GM12878 (cell line): ENCODE measurements around the gene SERPINB13. TPM values are rescaled to one million over a fixed set of nuclear protein-coding genes. Genes with fewer than 3 reads are reported as not detected.

Experiments
- ATAC-seq: fragments of 200-7000 bp; cut with Tn5 transposase; 3 replicates; pipeline ENCODE4 v1.9.1; 2020; ENCODE audit warnings: mild to moderate bottlenecking, moderate library complexity
- BruUV-seq: library from RNA; stranded (reverse); fragments of 400-500 nt; replicated peaks from 2 replicates; lab custom pipeline; 2021; lab: Mats Ljungman, UMichigan
- CTCF ChIA-PET: fragments of 300-600 bp; sonication (Branson Sonifier 250); formaldehyde crosslinking; extraction: SDS; loops from one replicate; lab custom pipeline; 2021; ENCODE audit warnings: inconsistent platforms; lab: Yijun Ruan, JAX
- POLR2A ChIA-PET: fragments of 350-600 bp; formaldehyde crosslinking; extraction: SDS; loops from one replicate; lab custom pipeline; 2021; ENCODE audit warnings: inconsistent platforms; lab: Charles Lee
- RAD21 ChIA-PET: fragments of 300-600 bp; sonication (Branson Sonifier 250); formaldehyde crosslinking; loops from one replicate; lab custom pipeline; 2023; ENCODE audit warnings: antibody characterized with exemption; ENCODE audit not compliant: unreplicated experiment; lab: Charles Lee
- SMC1A ChIA-PET: fragments of 300-600 bp; sonication (Branson Sonifier 250); formaldehyde crosslinking; loops from one replicate; lab custom pipeline; 2023; ENCODE audit not compliant: unreplicated experiment, uncharacterized antibody; lab: Charles Lee
- DNase-seq: peaks from one replicate; pipeline ENCODE4 v3.0.0-alpha.2; 2011; ENCODE audit warnings: low read depth, low spot score
- FAIRE-seq: peaks from 3 replicates; lab custom pipeline; 2011; peaks lifted over from hg19 to GRCh38; lab: Jason Lieb, UNC
- H2AFZ ChIP-seq: 2 replicates; pipeline ENCODE4 v1.6.0; 2011; ENCODE audit warnings: low read depth, low read length, control low read depth; ENCODE audit not compliant: control insufficient read depth
- H3K27ac ChIP-seq: 2 replicates; pipeline ENCODE4 v1.5.1; 2011; ENCODE audit warnings: control low read depth; ENCODE audit not compliant: control insufficient read depth, insufficient read depth
- H3K27me3 ChIP-seq, 2 experiments: replicated peaks in 1 of 2; 2 replicates each; pipeline versions ENCODE4 v1.6.0 to v1.6.1; 2011; ENCODE audit warnings: low read length in 1 of 2; ENCODE audit not compliant: control insufficient read depth in 2 of 2, insufficient read depth in 2 of 2
- H3K36me3 ChIP-seq, 2 experiments: 2 replicates each; pipeline ENCODE4 v1.5.1; 2011; ENCODE audit warnings: low read length in 1 of 2; ENCODE audit not compliant: control insufficient read depth in 2 of 2, insufficient read depth in 2 of 2
- H3K4me1 ChIP-seq: 2 replicates; pipeline ENCODE4 v1.6.1; 2011; ENCODE audit warnings: mild to moderate bottlenecking, low read length, moderate library complexity, mixed read lengths; ENCODE audit not compliant: control insufficient read depth, insufficient read depth
- H3K4me2 ChIP-seq: 2 replicates; pipeline ENCODE4 v1.6.0; 2011; ENCODE audit warnings: control low read depth; ENCODE audit not compliant: control insufficient read depth, insufficient read depth
- H3K4me3 ChIP-seq: fragments of 200-600 bp; sonication (generic); 2 replicates; pipeline ENCODE4 v1.5.1; 2016
- H3K79me2 ChIP-seq: 2 replicates; pipeline ENCODE4 v1.6.0; 2011; ENCODE audit warnings: low read length; ENCODE audit not compliant: control insufficient read depth, insufficient read depth
- H3K9ac ChIP-seq: 2 replicates; pipeline ENCODE4 v1.8.0; 2011; ENCODE audit warnings: low read length, control low read depth, mixed read lengths; ENCODE audit not compliant: control insufficient read depth, insufficient read depth
- H3K9me3 ChIP-seq: replicated peaks from 3 replicates; pipeline ENCODE4 v1.5.1; 2011; ENCODE audit warnings: mild to moderate bottlenecking, low read length; ENCODE audit not compliant: control insufficient read depth, insufficient read depth
- H4K20me1 ChIP-seq: 2 replicates; pipeline ENCODE4 v1.6.0; 2011; ENCODE audit not compliant: control insufficient read depth, insufficient read depth
- CREM ChIP-seq: IDR thresholded peaks from 2 replicates; pipeline ENCODE4 v1.6.1; 2014; ENCODE audit warnings: antibody characterized with exemption, low read depth
- HDGF ChIP-seq: fragments of 450-650 bp; IDR thresholded peaks from 2 replicates; pipeline ENCODE4 v1.6.1; 2016; ENCODE audit warnings: antibody characterized with exemption
- NR2C2 ChIP-seq: IDR thresholded peaks from 2 replicates; pipeline ENCODE4 v1.6.1; 2011; ENCODE audit warnings: borderline replicate concordance, low read depth; ENCODE audit not compliant: control insufficient read depth, insufficient read length
- PML ChIP-seq: IDR thresholded peaks from 2 replicates; pipeline ENCODE4 v1.6.1; 2012; ENCODE audit warnings: low read length, inconsistent platforms
- POU2F2 ChIP-seq: IDR thresholded peaks from 3 replicates; pipeline ENCODE4 v1.6.1; 2011; ENCODE audit warnings: low read depth, mild to moderate bottlenecking, low read length, borderline replicate concordance
- SP1 ChIP-seq: IDR thresholded peaks from one replicate; pipeline ENCODE4 v1.6.1; 2011; ENCODE audit warnings: low read depth, low read length
- SREBF1 ChIP-seq: IDR thresholded peaks from 2 replicates; pipeline ENCODE4 v1.6.1; 2012; ENCODE audit warnings: mild to moderate bottlenecking, low read length
- SUZ12 ChIP-seq: fragments of 200-600 bp; sonication (generic); IDR thresholded peaks from one replicate; pipeline ENCODE4 v1.6.1; 2018; ENCODE audit warnings: antibody characterized with exemption, mild to moderate bottlenecking; ENCODE audit not compliant: unreplicated experiment
- TCF3 ChIP-seq: IDR thresholded peaks from 2 replicates; pipeline ENCODE4 v1.6.1; 2012; ENCODE audit warnings: low read depth, mild to moderate bottlenecking, low read length, borderline replicate concordance; ENCODE audit not compliant: insufficient read depth
- WRNIP1 ChIP-seq: IDR thresholded peaks from 2 replicates; pipeline ENCODE4 v1.6.1; 2011; ENCODE audit warnings: low read depth, low read length, improper control_type of control experiment, borderline replicate concordance
- ZNF274 ChIP-seq: IDR thresholded peaks from one replicate; pipeline ENCODE4 v1.8.0; 2011; ENCODE audit not compliant: insufficient read length, insufficient read depth
- ZNF384 ChIP-seq: IDR thresholded peaks from 2 replicates; pipeline ENCODE4 v1.6.1; 2012; ENCODE audit warnings: low read depth, mild to moderate bottlenecking, low read length, improper control_type of control experiment, borderline replicate concordance
- ZSCAN29 ChIP-seq: fragments of 450-650 bp; IDR thresholded peaks from 2 replicates; pipeline ENCODE4 v1.6.1; 2017; ENCODE audit warnings: mild to moderate bottlenecking, moderate library complexity
- WGBS: methylation state at CpG from one replicate; pipeline ENCODE4 v1.1.6; 2016; ENCODE audit warnings: low lambda C conversion rate; ENCODE audit not compliant: insufficient replicate concordance, insufficient coverage; ENCODE audit errors: missing lambda C conversion rate; 5-methylcytosine and 5-hydroxymethylcytosine counted together
- in situ Hi-C: fragments of 300-500 bp; cut with MboI; formaldehyde crosslinking; loops from 9 replicates; pipeline ENCODE4 v1.14.3; 2018; ENCODE audit warnings: mixed read lengths
- intact Hi-C: fragments of 100-400 bp; cut with micrococcal nuclease; formaldehyde crosslinking; loops from one replicate; pipeline ENCODE4 v1.14.2; 2022; ENCODE audit not compliant: unreplicated experiment
- polyA plus RNA-seq, 11 experiments: library from polyadenylated mRNA; depleted of rRNA in 4 of 11; unstranded in 6 of 11; stranded (reverse) in 5 of 11; fragments of >200 nt; fragmentation: Nextera tagmentation in 4 of 11; fragmentation: Illumina TruSeq in 1 of 11; extraction: Ambion mirVana in 4 of 11; extraction: Trizol in 1 of 11; gene quantifications; 1 replicate in 1 of 11; 2 replicates in 10 of 11; pipeline versions ENCODE4 v1.2.1 to v1.2.3, GENCODE V29; 2011 to 2016; ENCODE audit warnings: inconsistent platforms in 2 of 11, missing spikeins in 2 of 11, low read depth in 1 of 11
- total RNA-seq, 4 experiments: library from RNA; depleted of rRNA in 3 of 4; stranded (reverse); fragments of >200 nt in 3 of 4; fragmentation: Illumina TruSeq in 1 of 4; extraction: Trizol in 1 of 4; gene quantifications; 2 replicates each; pipeline versions ENCODE4 v1.2.1 to v1.2.3, GENCODE V29; 2013 to 2021
- TF ChIP-seq, protein P1 (sequence below): fragments of 450-650 bp; IDR thresholded peaks from 2 replicates; pipeline ENCODE4 v1.6.1; 2014; ENCODE audit warnings: mild to moderate bottlenecking
- TF ChIP-seq, protein P2 (sequence below): fragments of 450-650 bp; conservative IDR thresholded peaks from 2 replicates; pipeline ENCODE4 v1.6.1; 2017; ENCODE audit warnings: mild to moderate bottlenecking, moderate library complexity

SERPINB13 gene
- total and polyA plus RNA-seq, 10 of the 15 experiments (the other 5 are each of a cell fraction or from before 2014, with no cell fraction given): not detected

DNA sequence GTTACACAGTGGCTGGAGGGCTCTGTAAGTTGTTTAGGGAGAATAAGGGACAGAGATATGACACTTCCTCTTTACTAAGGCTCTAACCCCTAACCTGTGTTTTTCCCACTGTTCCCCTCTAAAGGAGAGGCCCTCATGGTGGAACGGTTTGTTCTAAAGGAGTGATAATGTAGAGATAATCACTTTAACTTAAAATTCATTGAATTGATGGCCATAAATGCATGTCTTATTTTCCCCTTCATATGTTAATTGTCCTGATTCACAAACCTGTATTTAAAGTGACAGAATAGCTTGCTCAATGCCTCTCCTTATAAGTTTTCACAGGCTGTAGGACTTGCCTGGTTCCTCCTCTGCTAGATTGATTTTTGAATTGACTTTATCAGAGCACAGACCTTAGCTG, 45.1 kb upstream of the SERPINB13 start, which contains the start of gene SERPINB12:
TSS of gene SERPINB12 (plus strand) at position 301 of the 400 bp plus-strand sequence. CDS start 13,791 bp downstream, outside the sequence.
- no TSS peak for BruUV-seq
- Histone ChIP-seq H3K4me2 (no peak within 1 kb of the TSS), H3K27ac (no peak within 1 kb of the TSS), H2AFZ (no peak within 1 kb of the TSS), H4K20me1 (no peaks in the 10 kb centered on the region), H3K9ac (no peak within 1 kb of the TSS), H3K9me3 (no peaks in the 10 kb centered on the region), H3K36me3 (no peaks in the 10 kb centered on the region), H3K4me3 (no peak within 1 kb of the TSS), H3K4me1 (no peaks in the 10 kb centered on the region), H3K27me3 (no peaks in the 10 kb centered on the region; a peak in 1 of 4 replicates), H3K79me2 (no peaks in the 10 kb centered on the region)
- intact Hi-C loops (no loop called here), in situ Hi-C loops (loop anchor here (10.0 kb wide), 1 partner anchor 63 kb away; no protein-coding TSS in a partner anchor)
- ATAC-seq: no peak
- ChIA-PET RAD21 (no interaction called here), CTCF (interaction anchor here (0.8 to 1.3 kb wide), 2 partner anchors 36 to 422 kb away, joined by 3 to 4 read pairs; no protein-coding TSS in a partner anchor), SMC1A (interaction anchor here (1.2 to 1.4 kb wide), 2 partner anchors 24 to 36 kb away, joined by 3 to 4 read pairs; no protein-coding TSS in a partner anchor), POLR2A (no interaction called here)
- FAIRE-seq: no peak
- WGBS: 0% methylated on average over 1 of the region's 1 CpG
- no peak for TF ChIP-seq WRNIP1
- TF ChIP-seq HDGF: no peak
- TF ChIP-seq, protein P1, sequence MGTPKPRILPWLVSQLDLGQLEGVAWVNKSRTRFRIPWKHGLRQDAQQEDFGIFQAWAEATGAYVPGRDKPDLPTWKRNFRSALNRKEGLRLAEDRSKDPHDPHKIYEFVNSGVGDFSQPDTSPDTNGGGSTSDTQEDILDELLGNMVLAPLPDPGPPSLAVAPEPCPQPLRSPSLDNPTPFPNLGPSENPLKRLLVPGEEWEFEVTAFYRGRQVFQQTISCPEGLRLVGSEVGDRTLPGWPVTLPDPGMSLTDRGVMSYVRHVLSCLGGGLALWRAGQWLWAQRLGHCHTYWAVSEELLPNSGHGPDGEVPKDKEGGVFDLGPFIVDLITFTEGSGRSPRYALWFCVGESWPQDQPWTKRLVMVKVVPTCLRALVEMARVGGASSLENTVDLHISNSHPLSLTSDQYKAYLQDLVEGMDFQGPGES: no peak
- no peak for TF ChIP-seq CREM
- TF ChIP-seq TCF3: no peak
- no peak for TF ChIP-seq ZSCAN29
- TF ChIP-seq SP1: no peak
- TF ChIP-seq PML: no peak
- TF ChIP-seq NR2C2: no peak
- TF ChIP-seq ZNF384: no peak
- TF ChIP-seq POU2F2: no peak
- TF ChIP-seq SUZ12: no peak
- TF ChIP-seq, protein P2, sequence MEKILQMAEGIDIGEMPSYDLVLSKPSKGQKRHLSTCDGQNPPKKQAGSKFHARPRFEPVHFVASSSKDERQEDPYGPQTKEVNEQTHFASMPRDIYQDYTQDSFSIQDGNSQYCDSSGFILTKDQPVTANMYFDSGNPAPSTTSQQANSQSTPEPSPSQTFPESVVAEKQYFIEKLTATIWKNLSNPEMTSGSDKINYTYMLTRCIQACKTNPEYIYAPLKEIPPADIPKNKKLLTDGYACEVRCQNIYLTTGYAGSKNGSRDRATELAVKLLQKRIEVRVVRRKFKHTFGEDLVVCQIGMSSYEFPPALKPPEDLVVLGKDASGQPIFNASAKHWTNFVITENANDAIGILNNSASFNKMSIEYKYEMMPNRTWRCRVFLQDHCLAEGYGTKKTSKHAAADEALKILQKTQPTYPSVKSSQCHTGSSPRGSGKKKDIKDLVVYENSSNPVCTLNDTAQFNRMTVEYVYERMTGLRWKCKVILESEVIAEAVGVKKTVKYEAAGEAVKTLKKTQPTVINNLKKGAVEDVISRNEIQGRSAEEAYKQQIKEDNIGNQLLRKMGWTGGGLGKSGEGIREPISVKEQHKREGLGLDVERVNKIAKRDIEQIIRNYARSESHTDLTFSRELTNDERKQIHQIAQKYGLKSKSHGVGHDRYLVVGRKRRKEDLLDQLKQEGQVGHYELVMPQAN: no peak
- no peak for TF ChIP-seq SREBF1
- no peak for TF ChIP-seq ZNF274
- no peak for DNase-seq
